GM21367 (cell line): ENCODE measurements around the gene SDC1.

ENCODE experiments used
- ATAC-seq: cut with Tn5 transposase; IDR thresholded peaks from one replicate; pipeline ENCODE4 v1.9.1; 2021; ENCODE audit not compliant: unreplicated experiment

SDC1 gene

GRCh38 chr2:20186078-20186854 is 38.7 kb downstream of the SDC1 start:
- ATAC-seq = no peak

- ATAC-seq = no peak
Observed at GRCh38 chr2:20185176-20186022, 39.5 kb downstream of the SDC1 start.

GRCh38 chr2:20184067-20184938 is 40.6 kb downstream of the SDC1 start:
- no peak for ATAC-seq

GRCh38 chr2:20183373-20183772 is 41.6 kb downstream of the SDC1 start:
- ATAC-seq = no peak

GRCh38 chr2:20182241-20182931 is 42.5 kb downstream of the SDC1 start:
- ATAC-seq = no peak

- no peak for ATAC-seq
Observed at GRCh38 chr2:20181761-20182160, 43.2 kb downstream of the SDC1 start.

GRCh38 chr2:20180676-20181648 is 44.0 kb downstream of the SDC1 start:
- no peak for ATAC-seq

GRCh38 chr2:20179755-20180594 is 45.0 kb downstream of the SDC1 start:
- no peak for ATAC-seq

- no peak for ATAC-seq
Observed at GRCh38 chr2:20179466-20179754, 45.5 kb downstream of the SDC1 start.

- no peak for ATAC-seq
Observed at GRCh38 chr2:20178666-20179465, 46.1 kb downstream of the SDC1 start.

- no peak for ATAC-seq
Observed at GRCh38 chr2:20178249-20178607, 46.7 kb downstream of the SDC1 start.

- ATAC-seq = no peak
Observed at GRCh38 chr2:20177556-20178248, 47.2 kb downstream of the SDC1 start.

- no peak for ATAC-seq
Observed at GRCh38 chr2:20176760-20177159, 48.2 kb downstream of the SDC1 start.

- no peak for ATAC-seq
Observed at GRCh38 chr2:20175931-20176330, 49.0 kb downstream of the SDC1 start.

- ATAC-seq = no peak
Observed at GRCh38 chr2:20175267-20175666, 49.7 kb downstream of the SDC1 start.

- ATAC-seq = no peak
Observed at GRCh38 chr2:20174410-20174809, 50.5 kb downstream of the SDC1 start.
